MM.1S (cell line): ENCODE data around the gene GLP1R.
"Not testable (repeated sequence)": the region's sequence is repeated elsewhere in the genome, so short reads cannot be mapped to it uniquely, and the experiment has no call there.

ENCODE experiments used
- DNase-seq: peaks from one replicate; pipeline ENCODE4 v3.0.0-alpha.2; 2015
- H2AFZ ChIP-seq: fragments of 300-600 bp; sonication (generic); 2 replicates; pipeline ENCODE4 v1.6.0; 2016; ENCODE audit warnings: antibody characterized with exemption, low read length
- H3F3A ChIP-seq: fragments of 300-600 bp; sonication (generic); 2 replicates; pipeline ENCODE4 v1.6.1; 2016; ENCODE audit warnings: mild to moderate bottlenecking, antibody characterized with exemption, low read length, moderate library complexity, mixed read lengths; ENCODE audit not compliant: insufficient read depth
- H3K27ac ChIP-seq: fragments of 300-600 bp; sonication (generic); 2 replicates; pipeline ENCODE4 v1.5.1; 2016; ENCODE audit warnings: mild to moderate bottlenecking, low read length
- H3K27me3 ChIP-seq: fragments of 300-600 bp; sonication (generic); replicated peaks from 2 replicates; pipeline ENCODE4 v1.6.0; 2016; ENCODE audit warnings: low read length; ENCODE audit not compliant: insufficient read depth
- H3K36me3 ChIP-seq: fragments of 300-600 bp; sonication (generic); replicated peaks from 2 replicates; pipeline ENCODE4 v1.6.1; 2016; ENCODE audit warnings: mild to moderate bottlenecking, low read length, mixed read lengths; ENCODE audit not compliant: insufficient read depth
- H3K4me1 ChIP-seq: fragments of 300-600 bp; sonication (generic); 2 replicates; pipeline ENCODE4 v1.6.1; 2016; ENCODE audit warnings: low read length, mixed read lengths
- H3K4me2 ChIP-seq: fragments of 300-600 bp; sonication (generic); 2 replicates; pipeline ENCODE4 v1.6.0; 2016; ENCODE audit warnings: low read depth, low read length
- H3K4me3 ChIP-seq: fragments of 300-600 bp; sonication (generic); 2 replicates; pipeline ENCODE4 v1.5.1; 2016; ENCODE audit warnings: low read length, mixed read lengths
- H3K79me2 ChIP-seq: fragments of 300-600 bp; sonication (generic); 2 replicates; pipeline ENCODE4 v1.6.1; 2016; ENCODE audit warnings: mixed run types, low read length, mixed read lengths
- H3K9ac ChIP-seq: fragments of 300-600 bp; sonication (generic); 2 replicates; pipeline ENCODE4 v1.6.1; 2016; ENCODE audit warnings: low read length, mixed read lengths
- H3K9me2 ChIP-seq: fragments of 300-600 bp; sonication (generic); replicated peaks from 2 replicates; pipeline ENCODE4 v1.6.1; 2016; ENCODE audit warnings: mild to moderate bottlenecking, low read length, mixed read lengths; ENCODE audit not compliant: insufficient read depth
- H3K9me3 ChIP-seq: fragments of 300-600 bp; sonication (generic); replicated peaks from 2 replicates; pipeline ENCODE4 v1.6.1; 2016; ENCODE audit warnings: mild to moderate bottlenecking, low read length, mixed read lengths; ENCODE audit not compliant: insufficient read depth
- H4K20me1 ChIP-seq: fragments of 300-600 bp; sonication (generic); 2 replicates; pipeline ENCODE4 v1.6.1; 2016; ENCODE audit warnings: mild to moderate bottlenecking, low read length, moderate library complexity, mixed read lengths; ENCODE audit not compliant: insufficient read depth
- CTCF ChIP-seq: fragments of 300-600 bp; sonication (generic); IDR thresholded peaks from 2 replicates; pipeline ENCODE4 v1.5.1; 2016; ENCODE audit warnings: antibody characterized with exemption, low read length, mixed read lengths
- EZH2 ChIP-seq: fragments of 300-600 bp; sonication (generic); optimal IDR thresholded peaks from 2 replicates; pipeline ENCODE3; 2017; ENCODE audit warnings: low read depth, mild to moderate bottlenecking, antibody characterized with exemption, low read length, mixed read lengths
- EZH2phosphoT487 ChIP-seq: fragments of 300-600 bp; sonication (generic); IDR thresholded peaks from 2 replicates; pipeline ENCODE4 v1.6.1; 2018; ENCODE audit warnings: antibody characterized with exemption, low read length

The GLP1R gene

GRCh38 chr6:39130691-39131090 lies 82.1 kb downstream of the GLP1R start:
- DNase-seq: no peak
- Histone ChIP-seq H3K27ac (no peak overlapping the region), H3K9me3 (no peaks in the 10 kb centered on the region), H3K4me1 (no peaks in the 10 kb centered on the region), H3K4me3 (no peak overlapping the region), H3F3A (no peaks in the 10 kb centered on the region), H3K79me2 (no peaks in the 10 kb centered on the region), H3K36me3 (no peaks in the 10 kb centered on the region), H3K4me2 (no peak overlapping the region), H3K9ac (no peak overlapping the region), H4K20me1 (no peaks in the 10 kb centered on the region), H3K9me2 (no peaks in the 10 kb centered on the region), H2AFZ (no peak overlapping the region), H3K27me3 (no peaks in the 10 kb centered on the region)
- no peak for TF ChIP-seq EZH2phosphoT487
- no peak for TF ChIP-seq CTCF
- TF ChIP-seq EZH2: no peak

GRCh38 chr6:39134761-39135160 lies 86.2 kb downstream of the GLP1R start:
- not testable (repeated sequence) for DNase-seq, H3K4me3 ChIP-seq, H3K9me2 ChIP-seq, H3K27ac ChIP-seq, H3K4me2 ChIP-seq, H3K27me3 ChIP-seq, H4K20me1 ChIP-seq, H3F3A ChIP-seq, H3K9ac ChIP-seq, H3K9me3 ChIP-seq, H2AFZ ChIP-seq, H3K4me1 ChIP-seq, H3K36me3 ChIP-seq, H3K79me2 ChIP-seq

GRCh38 chr6:39136207-39136606 lies 87.6 kb downstream of the GLP1R start:
- DNase-seq, H3K9me2 ChIP-seq, H3K36me3 ChIP-seq, H4K20me1 ChIP-seq, H3K79me2 ChIP-seq, H3K9ac ChIP-seq, H3K27ac ChIP-seq, H3K4me2 ChIP-seq, H3K9me3 ChIP-seq, H3K27me3 ChIP-seq, H3K4me1 ChIP-seq, H3F3A ChIP-seq, H3K4me3 ChIP-seq, H2AFZ ChIP-seq: not testable (repeated sequence)

- H3K4me2 ChIP-seq: no peak overlapping the region
- H3K4me1 ChIP-seq: no peaks in the 10 kb centered on the region
- H3K9me2 ChIP-seq: no peaks in the 10 kb centered on the region
- H3K9ac ChIP-seq: no peak overlapping the region
- no peak overlapping the region for H3K27ac ChIP-seq
- no peak for TF ChIP-seq CTCF
- TF ChIP-seq EZH2phosphoT487: no peak
- no peak for TF ChIP-seq EZH2
- no peaks in the 10 kb centered on the region for H3F3A ChIP-seq
- no peak overlapping the region for H2AFZ ChIP-seq
- no peaks in the 10 kb centered on the region for H3K27me3 ChIP-seq
- H3K4me3 ChIP-seq: no peak overlapping the region
- H3K9me3 ChIP-seq: no peaks in the 10 kb centered on the region
- H3K79me2 ChIP-seq: no peaks in the 10 kb centered on the region
- H4K20me1 ChIP-seq: no peaks in the 10 kb centered on the region
- DNase-seq: peak; percentile 60
- no peaks in the 10 kb centered on the region for H3K36me3 ChIP-seq
Observed at GRCh38 chr6:39137245-39137644, 88.7 kb downstream of the GLP1R start.
